T-helper 22 cell (primary cell): ENCODE data around the gene ZGLP1.
"Not testable (repeated sequence)": the region's sequence is repeated elsewhere in the genome, so short reads cannot be mapped to it uniquely, and the experiment has no call there.

Source experiments
- DNase-seq: peaks from one replicate; pipeline ENCODE4 v3.0.0-alpha.2; 2020; ENCODE audit warnings: low read depth

Gene ZGLP1

GRCh38 chr19:10293637-10294367 lies 15.8 kb downstream of the ZGLP1 start:
- DNase-seq: no peak

GRCh38 chr19:10292789-10293636 lies 16.6 kb downstream of the ZGLP1 start:
- no peak for DNase-seq

GRCh38 chr19:10292206-10292788 lies 17.3 kb downstream of the ZGLP1 start:
- DNase-seq: peak; percentile 38

GRCh38 chr19:10291554-10292205 lies 17.9 kb downstream of the ZGLP1 start:
- no peak for DNase-seq

- DNase-seq: peak; percentile 36
These were observed 18.6 kb downstream of the ZGLP1 start for GRCh38 chr19:10290876-10291553.

GRCh38 chr19:10290357-10290875 lies 19.2 kb downstream of the ZGLP1 start:
- no peak for DNase-seq

- DNase-seq: no peak
These were observed 19.7 kb downstream of the ZGLP1 start, which contains the start of gene ICAM5 for GRCh38 chr19:10289836-10290356. Gene ICAM5 (plus strand): TSS chr19:10289952. CDS start chr19:10290044, 92 bp downstream.

- DNase-seq: peak; percentile 44
These were observed 20.3 kb downstream of the ZGLP1 start for GRCh38 chr19:10289167-10289835.

- DNase-seq: no peak
These were observed 20.9 kb downstream of the ZGLP1 start for GRCh38 chr19:10288662-10289166.

GRCh38 chr19:10286803-10287737 lies 22.5 kb downstream of the ZGLP1 start, which contains the start of gene ICAM4:
Gene ICAM4 (plus strand): TSS chr19:10286955. CDS start chr19:10287013, 58 bp downstream.
- DNase-seq: no peak

- DNase-seq: no peak
These were observed 24.2 kb downstream of the ZGLP1 start for GRCh38 chr19:10285393-10285792.

- no peak for DNase-seq
These were observed 24.7 kb downstream of the ZGLP1 start for GRCh38 chr19:10284960-10285278.

GRCh38 chr19:10284065-10284959 lies 25.3 kb downstream of the ZGLP1 start:
- DNase-seq: no peak

- DNase-seq: no peak
These were observed 26.1 kb downstream of the ZGLP1 start for GRCh38 chr19:10283301-10284064.

- not testable (repeated sequence) for DNase-seq
These were observed 27.6 kb downstream of the ZGLP1 start for GRCh38 chr19:10282043-10282442.

GRCh38 chr19:10279737-10280442 lies 29.7 kb downstream of the ZGLP1 start:
- DNase-seq: no peak

- no peak for DNase-seq
These were observed 30.7 kb downstream of the ZGLP1 start for GRCh38 chr19:10278935-10279334.
